ENCODE data around the gene C11orf68. TPM values are rescaled to one million over a fixed set of nuclear protein-coding genes. Genes with fewer than 3 reads are reported as not detected.

The C11orf68 gene
- total RNA-seq, 2 experiments from 2014 or later = 27.5 to 37.8 TPM

DNA sequence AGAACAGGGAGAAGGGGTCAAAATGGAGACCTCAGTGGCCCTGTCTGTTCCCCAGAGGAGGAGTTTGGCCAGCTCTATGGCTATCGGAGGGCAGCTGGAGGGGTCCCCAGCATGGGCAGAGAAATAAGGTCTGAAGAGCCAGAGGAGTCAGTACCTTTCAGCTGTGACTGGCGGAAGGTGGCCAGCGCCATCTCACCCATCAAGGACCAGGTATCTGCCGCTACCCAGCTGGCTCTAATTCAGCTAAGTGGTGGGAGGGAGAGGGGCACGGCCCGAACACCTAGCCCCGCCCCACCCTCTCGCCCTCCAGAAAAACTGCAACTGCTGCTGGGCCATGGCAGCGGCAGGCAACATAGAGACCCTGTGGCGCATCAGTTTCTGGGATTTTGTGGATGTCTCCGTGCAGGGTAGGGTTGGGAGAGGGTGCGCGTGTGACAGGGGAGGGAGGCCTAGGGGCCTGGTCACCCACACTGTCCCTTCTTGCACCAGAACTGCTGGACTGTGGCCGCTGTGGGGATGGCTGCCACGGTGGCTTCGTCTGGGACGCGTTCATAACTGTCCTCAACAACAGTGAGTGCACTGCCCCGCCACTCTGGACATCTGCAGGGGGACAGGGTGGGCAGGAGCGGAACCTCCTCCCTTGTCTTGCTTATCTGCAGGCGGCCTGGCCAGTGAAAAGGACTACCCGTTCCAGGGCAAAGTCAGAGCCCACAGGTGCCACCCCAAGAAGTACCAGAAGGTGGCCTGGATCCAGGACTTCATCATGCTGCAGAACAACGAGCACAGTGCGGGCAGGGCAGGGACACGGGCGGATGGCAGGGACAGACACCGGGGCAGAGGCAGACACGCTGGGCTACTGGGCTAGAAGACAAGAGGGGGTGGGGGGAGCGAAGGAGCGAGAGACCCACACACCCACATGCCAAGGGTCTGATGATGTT is 36.5 kb downstream of the C11orf68 start:
- Mint-ChIP-seq H3K27ac (peak overlapping the region; percentile 86), H3K4me1 (peaks cover 82% of the 10 kb centered on the region), H3K27me3 (no peaks in the 10 kb centered on the region), H3K4me3 (peak overlapping the region; percentile 19), H3K9me3 (ENCODE audit: low read depth) (no peaks in the 10 kb centered on the region), H3K36me3 (peaks cover 14% of the 10 kb centered on the region)
- ATAC-seq (no peak), DNase-seq (peak; percentile 41)
- CTCF ChIA-PET = interaction anchor here (1.2 to 27.4 kb wide), 6 partner anchors 8 to 170 kb away, joined by 4 to 710 read pairs (median 209); partner anchors contain the start of genes CCDC85B, CFL1, CTSW and EFEMP2

DNA sequence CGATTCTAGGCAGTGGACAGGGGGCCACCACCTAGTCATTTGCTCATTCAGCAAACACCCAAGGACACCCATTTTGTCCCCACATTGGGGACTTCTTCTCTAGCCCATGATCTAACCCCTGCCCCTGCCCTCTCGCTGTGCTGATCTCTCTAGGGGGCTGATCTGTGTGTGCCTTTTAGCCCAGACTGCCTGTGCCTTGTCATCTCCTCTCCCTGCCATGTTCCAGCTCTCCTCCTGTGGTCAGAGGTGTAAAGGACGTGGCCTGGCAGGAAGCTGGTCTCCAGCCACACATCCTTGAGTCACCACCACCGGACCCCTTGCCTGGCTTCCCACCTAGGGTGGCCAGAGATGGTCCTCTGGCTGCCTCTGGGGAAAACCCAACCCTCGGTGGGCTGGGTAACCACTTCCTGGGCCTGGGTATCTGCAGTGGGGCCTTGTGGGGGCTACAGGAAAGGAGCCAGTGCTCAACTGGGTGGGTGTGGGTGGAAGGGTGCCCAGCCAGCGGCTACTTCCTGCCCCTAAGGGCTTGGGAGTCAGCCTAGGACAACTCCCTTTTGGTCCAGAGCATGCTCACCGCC is 37.9 kb downstream of the C11orf68 start:
- ATAC-seq (peak; percentile 34), DNase-seq (peak; percentile 72)
- H3K27me3 Mint-ChIP-seq = no peaks in the 10 kb centered on the region
- CTCF ChIA-PET = interaction anchor here (0.6 to 27.4 kb wide), 8 partner anchors 10 to 168 kb away, joined by 3 to 710 read pairs (median 4); partner anchors contain the start of genes CCDC85B, CFL1, CTSW and EFEMP2
- H3K27ac Mint-ChIP-seq = peak overlapping the region; percentile 86
- peaks cover 76% of the 10 kb centered on the region for H3K4me1 Mint-ChIP-seq
- H3K36me3 Mint-ChIP-seq = peaks cover 11% of the 10 kb centered on the region
- peak overlapping the region; percentile 75 for H3K4me3 Mint-ChIP-seq
- H3K9me3 Mint-ChIP-seq (ENCODE audit: low read depth) = no peaks in the 10 kb centered on the region

DNA sequence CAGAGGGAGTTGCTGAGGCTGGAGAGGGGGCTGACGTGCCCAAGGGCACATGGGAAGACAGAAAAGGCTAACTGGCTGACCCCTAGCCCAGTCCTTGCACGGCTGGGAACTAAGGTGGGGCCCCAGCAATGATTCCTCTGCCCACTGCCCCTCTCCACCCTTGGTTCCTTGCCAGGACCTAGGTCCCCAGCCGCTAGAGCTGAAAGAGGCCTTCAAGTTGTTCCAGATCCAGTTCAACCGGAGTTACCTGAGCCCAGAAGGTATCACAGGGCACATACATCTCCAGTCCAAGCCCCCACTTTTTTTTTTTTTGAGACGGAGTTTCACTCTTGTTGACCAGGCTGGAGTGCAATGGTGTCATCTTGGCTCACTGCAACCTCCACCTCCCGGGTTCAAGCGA is 38.8 kb downstream of the C11orf68 start:
- Mint-ChIP-seq H3K4me1 (peaks cover 70% of the 10 kb centered on the region), H3K36me3 (peaks cover 9% of the 10 kb centered on the region), H3K9me3 (ENCODE audit: low read depth) (no peaks in the 10 kb centered on the region), H3K27me3 (no peaks in the 10 kb centered on the region), H3K4me3 (peak overlapping the region; percentile 75), H3K27ac (peak overlapping the region; percentile 86)
- peak; percentile 3 for ATAC-seq
- DNase-seq = no peak
- CTCF ChIA-PET = interaction anchor here (0.9 to 27.4 kb wide), 5 partner anchors 10 to 164 kb away, joined by 3 to 710 read pairs (median 4); partner anchors contain the start of genes CCDC85B, CFL1, CTSW and EFEMP2

DNA sequence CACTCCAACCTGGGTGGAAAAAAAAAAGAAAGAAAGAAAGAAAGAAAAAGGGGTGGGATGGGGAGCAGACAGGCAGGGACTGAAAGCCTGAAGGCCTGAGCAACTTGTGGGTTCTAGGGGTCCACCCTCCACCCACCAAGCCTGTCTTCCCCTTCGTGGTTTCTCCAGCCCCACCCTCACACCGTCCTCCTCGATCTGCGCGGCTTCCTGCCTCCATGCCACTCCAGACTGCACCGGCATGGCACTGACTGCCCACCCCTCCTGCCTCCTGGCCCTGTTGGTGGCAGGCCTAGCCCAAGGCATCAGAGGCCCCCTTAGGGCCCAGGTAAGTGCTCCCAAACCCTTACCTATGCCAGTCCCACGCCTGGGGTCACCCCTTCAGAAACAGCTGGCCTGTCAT is 39.2 kb downstream of the C11orf68 start, which contains the start of gene CTSW:
Gene CTSW (plus strand): TSS at position 221 of the 400 bp plus-strand sequence. CDS start 18 bp downstream, at position 239.
- H3K4me1 Mint-ChIP-seq = peaks cover 67% of the 10 kb centered on the region
- H3K36me3 Mint-ChIP-seq = peaks cover 8% of the 10 kb centered on the region
- CTCF ChIA-PET = interaction anchor here (0.9 to 27.4 kb wide), 5 partner anchors 11 to 168 kb away, joined by 3 to 710 read pairs (median 4); partner anchors contain the start of genes CCDC85B, CFL1, CTSW and EFEMP2

DNA sequence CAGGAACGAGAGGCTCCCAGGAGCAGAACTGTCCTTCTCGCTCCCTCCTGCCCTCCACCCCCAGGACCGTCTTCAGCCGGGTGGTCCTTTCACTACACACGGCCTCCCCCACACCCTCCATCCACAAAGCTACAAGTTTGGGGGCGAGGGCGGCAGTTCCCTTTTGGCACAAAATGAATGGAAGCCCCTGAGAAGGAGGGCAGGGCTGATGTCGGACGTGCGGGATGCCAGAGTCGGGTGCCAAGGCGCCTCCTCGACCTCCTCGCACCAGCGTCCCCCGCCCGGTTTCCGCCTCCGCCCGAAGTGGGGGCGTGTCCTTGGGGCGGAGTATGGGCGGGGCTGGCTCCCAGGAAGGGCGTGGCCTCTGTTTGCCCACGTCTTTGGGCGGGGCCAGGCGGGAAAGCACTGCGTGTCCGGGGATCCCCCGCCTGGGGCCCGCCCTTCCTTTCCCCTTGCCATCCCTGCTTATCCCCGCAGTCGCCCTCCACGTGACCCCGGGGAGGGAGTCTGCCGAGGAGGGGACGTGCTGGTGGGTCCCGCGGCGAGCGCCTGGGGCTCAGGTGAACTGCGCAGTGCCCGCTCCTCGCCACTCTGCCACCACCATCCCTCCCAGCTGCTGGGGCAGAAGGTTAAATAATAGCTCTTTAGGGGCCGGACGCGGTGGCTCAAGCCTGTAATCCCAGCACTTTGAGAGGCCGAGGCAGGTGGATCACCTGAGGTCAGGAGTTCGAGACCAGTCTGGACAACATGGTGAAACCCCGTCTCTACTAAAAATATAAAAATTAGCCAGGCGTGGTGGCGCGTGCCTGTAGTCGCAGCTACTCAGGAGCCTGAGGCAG is 45.3 kb downstream of the C11orf68 start:
- H3K9me3 Mint-ChIP-seq (ENCODE audit: low read depth) = no peaks in the 10 kb centered on the region
- no peaks in the 10 kb centered on the region for H3K36me3 Mint-ChIP-seq
- DNase-seq = peak; percentile 96
- CTCF ChIA-PET = interaction anchor here (0.7 to 27.4 kb wide), 4 partner anchors 13 to 94 kb away, joined by 4 to 710 read pairs (median 44); partner anchors contain the start of genes CCDC85B, CFL1, CTSW and FIBP
- peak overlapping the region; percentile 73 for H3K27ac Mint-ChIP-seq
- H3K4me3 Mint-ChIP-seq = peak overlapping the region; percentile 79
- ATAC-seq = peak; percentile 93
- H3K4me1 Mint-ChIP-seq = peaks cover 53% of the 10 kb centered on the region
- H3K27me3 Mint-ChIP-seq = peaks cover 4% of the 10 kb centered on the region

More for the DNA sequence above, 39.2 kb downstream of the C11orf68 start, which contains the start of gene CTSW:
- peak; percentile 67 for ATAC-seq
- Mint-ChIP-seq H3K9me3 (ENCODE audit: low read depth) (no peaks in the 10 kb centered on the region), H3K27ac (peak within 1 kb of the TSS; percentile 86), H3K4me3 (peak within 1 kb of the TSS; percentile 75), H3K27me3 (no peaks in the 10 kb centered on the region)
- DNase-seq = peak; percentile 76

DNA sequence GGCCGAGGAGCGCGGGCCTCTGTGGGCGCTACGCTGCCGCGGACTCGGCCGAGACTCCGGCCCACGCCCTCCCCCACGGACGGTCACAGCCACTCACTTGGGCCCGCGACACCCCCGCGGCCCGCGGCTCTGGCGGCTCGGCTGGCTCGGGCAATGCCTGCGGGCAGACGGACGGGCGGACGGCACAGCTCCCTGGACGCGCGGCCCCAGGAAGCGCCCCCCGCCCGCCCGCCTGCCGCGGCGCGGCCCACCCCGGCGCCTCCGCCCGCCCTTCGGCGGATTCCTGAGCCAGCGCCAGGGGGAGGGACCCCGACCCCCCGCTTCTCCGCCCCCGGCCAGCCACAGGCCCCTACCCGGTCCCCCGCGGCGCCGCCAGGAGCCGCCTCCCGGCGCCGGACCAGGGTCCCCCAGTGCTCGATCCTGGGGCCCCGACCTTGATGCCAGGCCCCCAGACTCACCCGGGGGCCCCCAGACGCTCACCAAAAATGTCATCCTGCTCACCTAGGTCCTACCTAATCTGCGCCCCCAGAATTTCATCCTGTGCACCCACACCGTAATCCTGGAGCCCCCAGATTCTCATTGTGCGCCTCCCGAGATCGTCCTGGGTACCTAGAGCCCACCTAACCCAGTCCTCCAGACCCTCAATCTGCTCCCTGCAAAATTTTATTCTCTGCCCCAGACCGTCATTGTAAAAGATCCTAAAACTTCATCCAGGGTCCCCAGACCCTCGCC is 46.1 kb downstream of the C11orf68 start, which contains the start of gene EFEMP2:
Gene EFEMP2 (minus strand): TSS at position 215 of the 732 bp plus-strand sequence. CDS start 446 bp downstream, outside the sequence.
- Mint-ChIP-seq H3K27ac (peak within 1 kb of the TSS; percentile 73), H3K9me3 (ENCODE audit: low read depth) (no peaks in the 10 kb centered on the region), H3K27me3 (peaks cover 4% of the 10 kb centered on the region), H3K4me1 (peaks cover 46% of the 10 kb centered on the region), H3K4me3 (peak within 1 kb of the TSS; percentile 79), H3K36me3 (no peaks in the 10 kb centered on the region)
- DNase-seq = no peak
- no peak for ATAC-seq
- CTCF ChIA-PET = interaction anchor here (1.5 to 27.4 kb wide), 4 partner anchors 12 to 161 kb away, joined by 4 to 710 read pairs (median 44); partner anchors contain the start of genes CCDC85B, CFL1, CTSW and FIBP

DNA sequence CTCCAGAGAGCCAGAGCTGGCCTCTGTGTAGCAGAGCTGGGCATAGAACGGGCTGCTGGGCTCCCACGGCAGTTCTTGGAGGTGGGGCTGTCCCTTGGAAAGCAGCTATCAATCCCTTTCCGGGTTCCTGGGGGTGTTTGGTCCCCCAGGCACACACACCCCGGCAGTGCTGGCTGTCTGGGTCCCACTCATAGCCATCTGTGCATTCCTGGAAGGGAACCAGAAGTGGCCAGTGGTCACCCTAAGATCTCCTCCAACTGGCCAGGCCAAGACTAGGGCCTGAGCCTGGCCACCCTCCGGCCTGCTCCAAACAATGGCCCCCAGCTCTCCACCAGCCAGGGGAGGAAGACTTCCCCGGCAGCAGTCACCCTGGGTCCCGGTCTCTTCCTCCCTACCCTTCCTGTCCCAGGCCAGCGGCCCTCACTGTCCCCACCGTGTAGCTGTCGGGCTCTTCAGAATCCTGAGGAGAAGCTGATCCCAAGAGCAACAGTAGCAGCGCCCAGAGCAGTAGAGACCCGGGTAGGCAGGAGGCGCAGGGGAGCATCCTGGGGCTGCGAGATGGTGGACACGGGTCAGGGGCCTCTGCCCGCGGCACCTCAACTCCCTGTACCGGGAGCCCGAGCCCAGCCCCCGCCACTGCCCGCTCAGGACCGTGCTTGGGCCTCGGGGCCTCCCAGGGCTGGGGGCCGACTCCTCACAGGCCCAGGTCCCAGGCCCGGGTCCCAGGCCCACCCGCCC is 46.9 kb downstream of the C11orf68 start:
- Mint-ChIP-seq H3K4me3 (peak overlapping the region; percentile 7), H3K27me3 (peaks cover 4% of the 10 kb centered on the region), H3K36me3 (peaks cover 5% of the 10 kb centered on the region), H3K27ac (no peak overlapping the region), H3K4me1 (peaks cover 40% of the 10 kb centered on the region), H3K9me3 (ENCODE audit: low read depth) (no peaks in the 10 kb centered on the region)
- CTCF ChIA-PET = interaction anchor here (1.6 to 27.4 kb wide), 3 partner anchors 11 to 160 kb away, joined by 4 to 710 read pairs (median 83); partner anchors contain the start of genes CCDC85B, CFL1, CTSW and FIBP
- no peak for ATAC-seq
- no peak for DNase-seq

DNA sequence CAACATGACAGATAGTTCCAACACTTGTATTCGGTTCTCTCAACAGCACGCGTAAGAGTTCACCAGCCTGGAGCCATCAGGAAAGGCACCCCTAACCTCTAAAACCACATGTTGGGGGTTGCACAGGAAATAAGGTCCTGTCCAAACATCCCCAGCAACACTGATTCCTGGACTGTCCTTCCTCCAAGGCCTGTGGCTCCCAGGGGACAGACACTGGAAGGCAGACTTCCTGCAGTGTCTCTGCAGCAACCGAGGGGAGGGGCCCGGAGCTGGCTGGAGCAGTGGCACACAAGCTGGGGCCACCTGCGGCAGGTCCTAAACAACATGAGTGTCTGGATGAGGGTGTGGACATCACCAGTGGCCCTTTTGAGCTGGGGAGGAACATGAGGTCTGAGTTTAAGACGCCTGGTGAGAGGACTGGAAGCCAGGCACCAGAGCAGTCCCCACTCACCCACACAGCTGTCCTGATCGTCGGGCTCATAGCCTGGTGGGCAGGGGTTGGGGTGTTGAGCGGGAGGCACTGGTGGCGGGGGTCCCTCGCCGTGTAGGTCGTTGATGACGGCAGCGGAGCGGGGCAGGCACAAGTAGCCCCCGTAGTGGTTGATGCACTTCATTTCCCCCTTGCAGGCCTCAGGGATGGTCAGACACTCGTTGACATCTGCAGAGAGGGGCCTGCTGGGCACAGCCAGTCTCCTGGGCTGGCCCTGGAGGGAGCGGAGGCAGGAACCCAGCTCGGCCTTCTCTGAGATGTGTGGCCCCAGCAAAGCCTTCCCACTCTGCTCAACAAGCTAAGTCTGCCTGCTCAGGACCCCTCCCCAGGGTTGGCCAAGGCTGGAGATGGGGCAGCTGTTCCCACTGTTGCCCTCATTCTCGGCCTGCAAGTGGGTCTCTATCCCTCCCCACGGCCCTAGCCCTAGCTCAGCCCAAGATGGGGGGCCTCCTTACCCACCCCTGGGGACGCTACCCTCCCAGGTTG is 47.9 kb downstream of the C11orf68 start:
- Mint-ChIP-seq H3K9me3 (ENCODE audit: low read depth) (no peaks in the 10 kb centered on the region), H3K27ac (no peak overlapping the region), H3K4me3 (no peak overlapping the region), H3K27me3 (peaks cover 4% of the 10 kb centered on the region), H3K4me1 (peaks cover 37% of the 10 kb centered on the region), H3K36me3 (peaks cover 9% of the 10 kb centered on the region)
- no peak for DNase-seq
- CTCF ChIA-PET = interaction anchor here (1.6 to 27.4 kb wide), 3 partner anchors 11 to 159 kb away, joined by 4 to 710 read pairs (median 83); partner anchors contain the start of genes CCDC85B, CFL1, CTSW and FIBP
- no peak for ATAC-seq

DNA sequence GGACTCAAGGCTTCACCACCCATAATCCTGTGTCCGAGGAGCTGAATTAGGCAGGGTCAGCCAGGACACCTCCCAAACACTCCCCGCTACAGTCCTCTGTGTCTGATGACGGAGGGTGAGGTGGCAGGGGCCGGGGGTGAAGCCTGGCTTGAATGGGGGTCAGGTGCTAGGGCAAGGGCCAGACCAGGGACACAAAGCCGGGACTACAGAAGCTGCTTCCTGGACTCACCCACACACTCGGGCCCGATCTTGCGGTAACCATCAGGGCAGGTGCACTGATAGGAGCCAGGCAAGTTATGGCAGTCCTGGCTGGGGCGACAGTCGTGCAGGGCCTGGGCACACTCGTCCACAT is 48.6 kb downstream of the C11orf68 start:
- peaks cover 4% of the 10 kb centered on the region for H3K27me3 Mint-ChIP-seq
- no peaks in the 10 kb centered on the region for H3K9me3 Mint-ChIP-seq (ENCODE audit: low read depth)
- no peak overlapping the region for H3K27ac Mint-ChIP-seq
- CTCF ChIA-PET = interaction anchor here (7.2 to 27.4 kb wide), 2 partner anchors 10 to 20 kb away, joined by 83 to 710 read pairs; partner anchors contain the start of genes CCDC85B, CFL1, CTSW and FIBP
- DNase-seq (no peak), ATAC-seq (no peak)
- H3K4me1 Mint-ChIP-seq = peaks cover 37% of the 10 kb centered on the region
- peaks cover 10% of the 10 kb centered on the region for H3K36me3 Mint-ChIP-seq
- no peak overlapping the region for H3K4me3 Mint-ChIP-seq

DNA sequence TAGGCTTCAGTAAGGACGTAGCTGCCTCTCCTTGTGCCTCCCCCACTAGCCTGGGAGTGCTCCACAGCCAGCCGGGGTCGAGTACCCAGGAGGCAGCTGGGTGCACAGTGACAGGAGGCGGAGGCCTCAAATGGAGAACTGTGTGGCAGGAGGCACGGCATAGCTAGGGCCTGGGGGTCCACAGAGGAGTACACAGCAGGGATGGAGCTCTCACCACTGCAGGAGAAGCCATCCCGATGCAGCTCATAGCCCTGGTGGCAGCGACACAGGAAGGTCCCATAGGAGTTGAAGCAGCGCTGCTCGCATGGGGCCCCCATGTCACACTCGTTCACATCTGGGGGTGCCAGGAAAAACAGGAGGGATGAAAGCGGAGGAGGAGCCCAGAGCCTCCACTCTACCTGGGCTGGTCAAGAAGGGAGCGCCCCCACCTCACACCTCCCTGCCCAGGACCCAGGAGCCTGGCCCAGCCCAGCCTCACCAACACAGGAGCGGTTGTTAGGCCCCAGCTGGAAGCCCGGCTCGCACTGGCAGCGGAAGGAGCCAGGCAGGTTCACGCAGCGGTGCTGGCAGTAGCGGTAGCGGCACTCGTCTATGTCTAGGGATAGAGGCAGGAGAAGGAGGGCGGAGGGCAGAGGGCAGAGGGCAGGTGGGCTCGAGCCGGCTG is 49.1 kb downstream of the C11orf68 start:
- no peaks in the 10 kb centered on the region for H3K9me3 Mint-ChIP-seq (ENCODE audit: low read depth)
- no peak for DNase-seq
- H3K27me3 Mint-ChIP-seq = peaks cover 4% of the 10 kb centered on the region
- H3K4me3 Mint-ChIP-seq = no peak overlapping the region
- peaks cover 37% of the 10 kb centered on the region for H3K4me1 Mint-ChIP-seq
- no peak overlapping the region for H3K27ac Mint-ChIP-seq
- no peak for ATAC-seq
- peaks cover 14% of the 10 kb centered on the region for H3K36me3 Mint-ChIP-seq
- CTCF ChIA-PET = interaction anchor here (7.2 to 27.4 kb wide), 2 partner anchors 9 to 21 kb away, joined by 83 to 710 read pairs; partner anchors contain the start of genes CCDC85B, CFL1, CTSW and FIBP

Measured in activated CD8-positive, alpha-beta memory T cell treated with anti-CD3 and anti-CD28 coated beads, Interleukin-2, amount 10 ng/mL, durations not matched to agents 7 days and 5 days (primary cell).